Measurements from ENCODE around the gene ANXA3. TPM values are rescaled to one million over a fixed set of nuclear protein-coding genes. Genes with fewer than 3 reads are reported as not detected.

ANXA3 gene
- total RNA-seq, 3 donors from 2014 or later: 37.6 to 170 (median 95.7) TPM

- Histone ChIP-seq H3K9me3 (no peaks in the 10 kb centered on the region), H3K36me3 (no peaks in the 10 kb centered on the region), H3K4me3 (no peak overlapping the region), H3K4me1 (no peaks in the 10 kb centered on the region), H3K27ac (no peak overlapping the region), H3K27me3 (no peaks in the 10 kb centered on the region)
- TF ChIP-seq POLR2A (IDR thresholded peaks at IDR 0.05): no peak
- TF ChIP-seq POLR2AphosphoS5 (IDR thresholded peaks at IDR 0.05): no peak
- no peak for TF ChIP-seq CTCF (IDR thresholded peaks at IDR 0.05)
- no peak for DNase-seq (ENCODE audit: low spot score in 2 of 2)
- intact Hi-C loops (cut with DNase I; ENCODE audit: low total_unique reads): loop anchor here (2.0 kb wide), 1 partner anchor 256 kb away; no protein-coding TSS in a partner anchor
Observed at GRCh38 chr4:78611215-78611558, 59.6 kb downstream of the ANXA3 start.

DNA sequence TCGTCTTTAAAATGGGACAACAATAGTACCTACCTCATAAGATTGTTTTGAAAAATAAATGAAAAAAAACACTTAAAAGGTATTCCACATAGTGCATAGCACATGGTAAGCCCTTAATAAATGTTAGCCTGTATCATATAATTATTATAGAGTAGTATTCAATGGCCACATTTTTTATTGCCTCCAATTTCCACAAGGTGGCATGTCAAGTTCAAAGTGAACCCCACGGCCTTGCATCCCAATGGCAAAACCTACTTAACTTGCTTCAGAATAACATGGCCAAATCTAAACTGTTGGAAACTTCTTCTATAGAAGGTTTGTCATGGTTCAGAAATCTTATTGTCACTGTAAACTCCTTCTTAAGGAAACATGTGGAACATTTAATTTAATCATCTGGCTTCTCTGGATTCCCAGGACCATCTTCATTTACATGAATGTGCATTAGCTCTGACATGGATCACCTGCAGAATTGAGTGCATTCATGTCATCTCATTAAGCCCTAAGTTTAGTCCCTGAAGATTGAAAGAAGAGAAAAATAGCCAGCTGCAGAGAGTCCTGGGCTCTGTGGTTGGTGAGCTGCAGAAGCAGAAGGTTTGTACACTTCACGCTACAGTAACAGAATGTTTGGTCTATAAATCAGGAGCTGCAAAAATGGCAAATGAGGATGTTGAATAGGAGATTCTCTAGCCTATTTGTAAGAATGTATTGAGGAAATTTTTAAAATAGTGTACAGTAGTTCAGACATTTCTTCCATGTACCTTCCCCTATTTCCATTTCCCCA is 61.0 kb downstream of the ANXA3 start:
- no peak for DNase-seq (ENCODE audit: low spot score in 2 of 2)
- no peaks in the 10 kb centered on the region for H3K9me3 ChIP-seq
- no peaks in the 10 kb centered on the region for H3K36me3 ChIP-seq
- H3K27me3 ChIP-seq: no peaks in the 10 kb centered on the region
- H3K27ac ChIP-seq: no peak overlapping the region
- no peaks in the 10 kb centered on the region for H3K4me1 ChIP-seq
- TF ChIP-seq CTCF (IDR thresholded peaks at IDR 0.05): peak; percentile 45 to 69 (median 60)
- no peak for TF ChIP-seq POLR2AphosphoS5 (IDR thresholded peaks at IDR 0.05)
- H3K4me3 ChIP-seq: no peak overlapping the region
- intact Hi-C loops (cut with DNase I; ENCODE audit: low total_unique reads): no loop called here

DNA sequence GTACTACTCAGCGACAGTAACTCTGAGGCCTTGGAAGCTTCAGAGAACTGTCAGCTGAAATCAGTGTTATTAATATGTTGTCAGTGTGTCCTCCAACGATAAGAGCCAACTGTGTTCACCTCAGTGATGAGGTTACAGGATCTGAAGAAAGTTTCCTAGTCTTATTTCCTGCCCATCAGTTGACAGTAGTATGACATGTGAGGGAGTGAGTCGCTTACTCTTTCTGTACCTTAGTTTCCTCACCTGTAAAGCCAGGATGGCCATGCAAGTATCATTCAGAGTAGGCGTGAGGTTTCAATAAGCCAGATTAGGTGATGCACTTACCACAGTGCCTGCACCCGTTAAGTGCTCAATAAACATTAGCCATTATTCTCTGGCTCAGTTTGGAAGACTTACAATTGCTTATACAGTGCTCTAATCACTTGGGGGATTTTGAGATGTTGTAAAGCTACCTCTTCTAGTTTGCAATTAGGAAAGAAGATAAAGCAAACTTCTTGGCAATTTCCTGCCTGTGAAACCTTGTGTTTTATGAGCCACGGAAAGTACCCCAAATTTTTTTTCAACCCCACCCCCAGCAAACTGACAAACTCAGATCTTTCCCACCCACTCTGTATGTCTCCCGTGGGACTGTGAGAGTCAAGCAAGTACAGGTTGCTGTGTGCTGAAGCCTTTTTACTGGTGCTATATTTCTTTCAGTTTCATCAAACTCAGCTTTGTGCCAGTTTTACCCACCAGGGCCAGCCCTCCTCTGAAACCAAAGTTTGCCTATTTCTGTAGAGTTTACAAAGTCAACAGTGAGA is 62.2 kb downstream of the ANXA3 start:
- Histone ChIP-seq H3K4me1 (no peaks in the 10 kb centered on the region), H3K9me3 (no peaks in the 10 kb centered on the region), H3K36me3 (no peaks in the 10 kb centered on the region), H3K27me3 (no peaks in the 10 kb centered on the region), H3K27ac (no peak overlapping the region), H3K4me3 (no peak overlapping the region)
- intact Hi-C loops (cut with DNase I; ENCODE audit: low total_unique reads): no loop called here
- TF ChIP-seq POLR2A (IDR thresholded peaks at IDR 0.05) (no peak), CTCF (IDR thresholded peaks at IDR 0.05) (no peak), POLR2AphosphoS5 (IDR thresholded peaks at IDR 0.05) (no peak)
- DNase-seq (ENCODE audit: low spot score in 2 of 2): no peak

DNA sequence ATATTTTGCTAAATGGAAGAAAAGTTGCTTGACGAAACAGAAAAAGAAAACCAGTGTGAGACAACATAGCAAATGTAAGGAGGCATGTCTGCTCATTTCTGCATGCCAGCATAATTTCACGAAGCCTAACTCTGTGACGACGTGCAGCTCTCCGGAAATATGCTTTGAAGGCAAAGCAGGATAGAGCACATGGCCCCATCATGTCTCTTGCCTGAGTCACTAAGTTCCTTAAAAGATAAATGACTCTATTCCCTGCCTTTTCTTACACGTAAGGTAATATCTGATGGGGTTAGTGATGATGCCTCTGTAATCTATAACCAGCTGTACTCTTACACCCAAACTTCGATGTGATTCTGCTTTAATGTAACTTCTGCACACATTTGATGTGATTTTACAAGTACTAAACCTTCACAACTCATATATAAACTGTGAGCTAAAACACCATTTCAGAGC is 64.5 kb downstream of the ANXA3 start:
- no peak overlapping the region for H3K4me3 ChIP-seq
- H3K9me3 ChIP-seq: no peaks in the 10 kb centered on the region
- H3K27ac ChIP-seq: no peak overlapping the region
- no peak for DNase-seq (ENCODE audit: low spot score in 2 of 2)
- H3K36me3 ChIP-seq: no peaks in the 10 kb centered on the region
- no peaks in the 10 kb centered on the region for H3K4me1 ChIP-seq
- TF ChIP-seq POLR2A (IDR thresholded peaks at IDR 0.05): no peak
- no peak for TF ChIP-seq POLR2AphosphoS5 (IDR thresholded peaks at IDR 0.05)
- no peak for TF ChIP-seq CTCF (IDR thresholded peaks at IDR 0.05)
- no peaks in the 10 kb centered on the region for H3K27me3 ChIP-seq
- intact Hi-C loops (cut with DNase I; ENCODE audit: low total_unique reads): no loop called here

GRCh38 chr4:78618436-78618835 is 66.9 kb downstream of the ANXA3 start:
- intact Hi-C loops (cut with DNase I; ENCODE audit: low total_unique reads): no loop called here
- H3K27ac ChIP-seq: no peak overlapping the region
- no peak overlapping the region for H3K4me3 ChIP-seq
- no peak for DNase-seq (ENCODE audit: low spot score in 2 of 2)
- H3K27me3 ChIP-seq: no peaks in the 10 kb centered on the region
- no peaks in the 10 kb centered on the region for H3K4me1 ChIP-seq
- no peaks in the 10 kb centered on the region for H3K36me3 ChIP-seq
- no peak for TF ChIP-seq POLR2A (IDR thresholded peaks at IDR 0.05)
- no peak for TF ChIP-seq CTCF (IDR thresholded peaks at IDR 0.05)
- TF ChIP-seq POLR2AphosphoS5 (IDR thresholded peaks at IDR 0.05): no peak
- H3K9me3 ChIP-seq: no peaks in the 10 kb centered on the region

Measured in breast epithelium (tissue), 4 donors.